ENCODE data around the gene FAM83B. TPM values are rescaled to one million over a fixed set of nuclear protein-coding genes. Genes with fewer than 3 reads are reported as not detected.

FAM83B gene
- total RNA-seq, 1 donor from 2014 or later = not detected

DNA sequence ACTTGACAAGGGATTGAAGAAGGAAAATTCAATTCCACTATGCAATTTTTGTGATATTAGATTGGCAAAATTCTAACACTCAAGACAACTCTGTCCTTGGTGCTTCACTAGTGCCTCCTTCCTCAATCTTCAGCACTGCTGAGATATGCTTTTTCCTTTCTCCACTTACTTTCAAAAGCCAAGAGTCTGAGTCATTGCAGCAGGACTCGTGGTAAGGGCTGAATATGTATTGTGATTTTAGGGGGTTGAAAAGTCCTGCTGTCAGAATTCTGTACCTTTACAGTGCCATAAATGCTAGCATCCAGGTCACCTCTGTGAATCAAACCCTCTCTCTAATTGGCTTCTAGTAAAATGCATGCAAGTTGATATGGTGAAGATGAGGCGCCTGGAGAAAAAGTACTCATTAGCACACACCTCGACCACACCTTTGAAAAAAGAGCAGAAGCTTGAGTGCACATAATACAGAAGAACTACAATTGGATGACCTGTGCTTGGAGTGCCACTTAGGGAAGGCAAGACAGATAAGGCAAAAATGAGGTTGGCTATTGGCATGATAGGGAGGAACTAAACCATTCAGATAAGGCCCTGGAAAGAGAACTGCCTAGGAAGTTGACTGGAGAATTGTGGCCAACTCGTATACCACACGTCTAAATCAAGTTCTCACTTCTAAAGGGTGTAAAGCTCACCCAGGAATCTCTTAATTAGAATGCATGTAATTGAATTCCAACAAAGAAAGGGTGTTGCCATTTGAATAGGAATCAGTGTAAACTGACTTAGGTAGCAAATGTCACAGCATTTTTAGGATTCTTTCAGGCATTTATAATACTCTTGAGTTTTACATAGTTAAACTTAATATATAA, 43.6 kb upstream of the FAM83B start:
- H3K27me3 Mint-ChIP-seq (ENCODE audit: low read depth) = no peaks in the 10 kb centered on the region
- DNase-seq (ENCODE audit: low read depth, low spot score) = no peak
- no peak overlapping the region for H3K4me3 Mint-ChIP-seq
- H3K4me1 Mint-ChIP-seq = peaks cover 4% of the 10 kb centered on the region
- H3K9me3 Mint-ChIP-seq = peaks cover 3% of the 10 kb centered on the region
- H3K36me3 Mint-ChIP-seq (ENCODE audit: low read depth) = no peaks in the 10 kb centered on the region
- no peak overlapping the region for H3K27ac Mint-ChIP-seq (ENCODE audit: unreplicated experiment)
- TF ChIP-seq, protein P1, sequence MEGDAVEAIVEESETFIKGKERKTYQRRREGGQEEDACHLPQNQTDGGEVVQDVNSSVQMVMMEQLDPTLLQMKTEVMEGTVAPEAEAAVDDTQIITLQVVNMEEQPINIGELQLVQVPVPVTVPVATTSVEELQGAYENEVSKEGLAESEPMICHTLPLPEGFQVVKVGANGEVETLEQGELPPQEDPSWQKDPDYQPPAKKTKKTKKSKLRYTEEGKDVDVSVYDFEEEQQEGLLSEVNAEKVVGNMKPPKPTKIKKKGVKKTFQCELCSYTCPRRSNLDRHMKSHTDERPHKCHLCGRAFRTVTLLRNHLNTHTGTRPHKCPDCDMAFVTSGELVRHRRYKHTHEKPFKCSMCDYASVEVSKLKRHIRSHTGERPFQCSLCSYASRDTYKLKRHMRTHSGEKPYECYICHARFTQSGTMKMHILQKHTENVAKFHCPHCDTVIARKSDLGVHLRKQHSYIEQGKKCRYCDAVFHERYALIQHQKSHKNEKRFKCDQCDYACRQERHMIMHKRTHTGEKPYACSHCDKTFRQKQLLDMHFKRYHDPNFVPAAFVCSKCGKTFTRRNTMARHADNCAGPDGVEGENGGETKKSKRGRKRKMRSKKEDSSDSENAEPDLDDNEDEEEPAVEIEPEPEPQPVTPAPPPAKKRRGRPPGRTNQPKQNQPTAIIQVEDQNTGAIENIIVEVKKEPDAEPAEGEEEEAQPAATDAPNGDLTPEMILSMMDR (conservative IDR thresholded peaks at IDR 0.05) = no peak

DNA sequence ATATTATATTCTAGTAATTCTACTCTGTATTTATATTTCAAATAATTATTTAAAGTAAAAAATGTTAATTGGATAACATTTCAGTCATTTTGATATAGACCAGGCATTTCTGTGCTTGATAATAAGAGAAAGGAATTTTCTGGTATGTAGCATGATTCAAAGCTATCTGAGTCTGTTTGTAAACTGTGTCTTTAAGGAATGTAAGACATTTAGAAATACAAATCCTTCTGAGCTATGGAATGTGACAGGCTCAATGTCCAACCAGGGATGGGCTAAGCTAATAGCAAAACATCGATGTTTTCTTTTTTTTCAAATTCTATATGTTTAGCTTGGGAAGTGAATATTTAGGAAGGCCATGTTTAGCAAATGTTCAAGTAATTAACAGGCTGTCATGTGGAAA, 41.5 kb upstream of the FAM83B start:
- no peaks in the 10 kb centered on the region for H3K36me3 Mint-ChIP-seq (ENCODE audit: low read depth)
- TF ChIP-seq, protein P1 (conservative IDR thresholded peaks at IDR 0.05) = no peak
- no peaks in the 10 kb centered on the region for H3K9me3 Mint-ChIP-seq
- no peaks in the 10 kb centered on the region for H3K27me3 Mint-ChIP-seq (ENCODE audit: low read depth)
- H3K4me3 Mint-ChIP-seq = no peak overlapping the region
- H3K27ac Mint-ChIP-seq (ENCODE audit: unreplicated experiment) = no peak overlapping the region
- H3K4me1 Mint-ChIP-seq = peaks cover 4% of the 10 kb centered on the region
- no peak for DNase-seq (ENCODE audit: low read depth, low spot score)

DNA sequence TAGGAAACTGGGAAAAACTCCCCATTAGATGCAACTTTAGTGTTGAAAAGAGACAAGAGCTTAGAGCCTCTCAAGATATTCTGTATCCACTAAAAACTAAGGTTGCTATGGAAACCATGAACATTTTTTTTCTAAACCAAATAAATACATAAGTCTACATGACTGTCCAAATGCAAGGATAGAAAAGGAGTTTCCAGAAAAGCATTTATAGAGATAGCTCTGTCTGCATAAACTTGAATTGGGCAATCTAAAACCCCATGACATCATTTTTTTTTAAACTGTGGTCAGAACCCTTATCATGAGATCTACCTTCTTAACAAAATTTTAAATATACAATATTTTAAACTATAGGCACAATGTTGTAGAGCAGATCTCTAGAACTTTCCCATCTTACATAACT, 36.4 kb upstream of the FAM83B start:
- no peak for DNase-seq (ENCODE audit: low read depth, low spot score)
- no peak overlapping the region for H3K27ac Mint-ChIP-seq (ENCODE audit: unreplicated experiment)
- no peaks in the 10 kb centered on the region for H3K4me1 Mint-ChIP-seq
- H3K36me3 Mint-ChIP-seq (ENCODE audit: low read depth) = no peaks in the 10 kb centered on the region
- peaks cover 8% of the 10 kb centered on the region for H3K9me3 Mint-ChIP-seq
- H3K4me3 Mint-ChIP-seq = no peak overlapping the region
- TF ChIP-seq, protein P1 (conservative IDR thresholded peaks at IDR 0.05) = no peak
- H3K27me3 Mint-ChIP-seq (ENCODE audit: low read depth) = no peaks in the 10 kb centered on the region

DNA sequence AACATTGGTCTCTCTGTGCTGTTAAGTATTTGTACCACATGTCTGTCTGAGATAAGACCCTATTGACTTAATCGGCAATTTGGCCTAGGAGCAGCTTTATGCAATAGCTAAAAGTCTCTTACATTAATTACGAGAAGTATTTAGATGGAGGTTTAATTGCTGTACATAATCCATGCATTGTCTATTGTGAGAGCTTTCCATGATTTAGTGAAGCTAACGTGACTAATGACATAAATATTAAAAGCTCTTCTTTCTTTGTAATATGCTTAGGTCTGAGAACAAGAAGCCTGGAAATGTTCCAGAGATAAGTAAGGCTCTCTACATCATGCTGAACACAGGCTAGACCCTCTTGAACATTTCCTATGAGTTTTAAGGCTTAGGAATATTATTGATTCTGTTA, 32.7 kb upstream of the FAM83B start:
- peaks cover under 1% of the 10 kb centered on the region for H3K27me3 Mint-ChIP-seq (ENCODE audit: low read depth)
- DNase-seq (ENCODE audit: low read depth, low spot score) = no peak
- TF ChIP-seq, protein P1 (conservative IDR thresholded peaks at IDR 0.05) = no peak
- H3K27ac Mint-ChIP-seq (ENCODE audit: unreplicated experiment) = no peak overlapping the region
- H3K36me3 Mint-ChIP-seq (ENCODE audit: low read depth) = no peaks in the 10 kb centered on the region
- H3K9me3 Mint-ChIP-seq = peaks cover 8% of the 10 kb centered on the region
- H3K4me3 Mint-ChIP-seq = no peak overlapping the region
- no peaks in the 10 kb centered on the region for H3K4me1 Mint-ChIP-seq

DNA sequence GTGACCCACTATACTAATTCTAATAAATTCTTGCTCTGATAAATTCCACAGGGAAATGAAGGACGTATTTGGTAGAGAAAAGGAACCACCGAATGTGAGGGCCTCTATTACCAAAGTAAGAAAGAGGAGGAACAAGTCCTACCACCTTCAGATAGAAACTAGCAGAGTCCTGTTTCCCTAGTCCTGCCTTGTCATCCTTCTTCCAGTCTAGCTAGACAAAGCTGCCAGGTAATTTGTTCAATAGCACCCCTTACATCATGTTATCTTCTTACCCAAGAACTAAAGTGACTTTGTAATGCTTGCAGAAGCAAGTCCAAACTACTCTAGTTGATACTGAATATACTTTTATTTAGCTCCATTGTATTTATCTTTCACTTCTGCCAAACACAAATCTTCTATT, 29.3 kb upstream of the FAM83B start:
- TF ChIP-seq, protein P1 (conservative IDR thresholded peaks at IDR 0.05) = no peak
- no peak overlapping the region for H3K4me3 Mint-ChIP-seq
- peaks cover 2% of the 10 kb centered on the region for H3K27me3 Mint-ChIP-seq (ENCODE audit: low read depth)
- H3K36me3 Mint-ChIP-seq (ENCODE audit: low read depth) = no peaks in the 10 kb centered on the region
- H3K4me1 Mint-ChIP-seq = no peaks in the 10 kb centered on the region
- no peak overlapping the region for H3K27ac Mint-ChIP-seq (ENCODE audit: unreplicated experiment)
- DNase-seq (ENCODE audit: low read depth, low spot score) = no peak
- peaks cover 2% of the 10 kb centered on the region for H3K9me3 Mint-ChIP-seq

All from neural crest cell (in vitro differentiated cells).